Measurements from ENCODE around the gene CFDP1. TPM values are rescaled to one million over a fixed set of nuclear protein-coding genes. Genes with fewer than 3 reads are reported as not detected.

The CFDP1 gene
- total and polyA plus RNA-seq, 2 experiments from 2014 or later: 97.1 to 116 TPM

DNA sequence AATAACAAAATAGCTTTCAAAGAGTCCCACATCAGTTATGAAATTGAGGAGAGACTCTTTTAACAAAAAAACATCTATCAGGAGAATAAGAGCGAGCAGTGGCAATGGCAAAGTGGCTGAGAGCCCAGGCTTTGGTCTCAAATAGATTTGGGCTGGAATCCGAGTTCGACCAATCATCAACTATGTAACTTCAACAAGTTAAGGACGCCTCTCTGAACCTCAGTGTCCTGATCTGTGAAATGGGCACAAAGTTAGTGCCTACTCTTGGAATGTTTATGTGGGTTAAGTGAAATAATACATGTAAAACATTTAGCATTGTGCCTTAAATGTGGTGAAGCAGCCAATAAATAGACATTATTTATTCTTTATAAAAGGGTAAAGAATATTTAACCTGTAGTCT, 45.4 kb downstream of the CFDP1 start:
- no peaks in the 10 kb centered on the region for H3K9me3 ChIP-seq (ENCODE audit: low read depth)
- peaks cover 2% of the 10 kb centered on the region for H3K79me2 ChIP-seq
- no peak overlapping the region for H3K4me3 ChIP-seq
- H3K9me2 ChIP-seq (replicated peaks; ENCODE audit: insufficient read depth): no peaks in the 10 kb centered on the region
- peak overlapping the region; percentile 68 for H3K27ac ChIP-seq
- H3K4me1 ChIP-seq (ENCODE audit: insufficient read depth): peaks cover 17% of the 10 kb centered on the region
- 97% methylated on average over 4 of the region's 4 CpGs for WGBS (ENCODE audit: low lambda C conversion rate, missing lambda C conversion rate)
- H4K20me1 ChIP-seq (ENCODE audit: insufficient read depth, poor library complexity, severe bottlenecking): no peaks in the 10 kb centered on the region
- no peak overlapping the region for H3K4me2 ChIP-seq
- H3K36me3 ChIP-seq (replicated peaks; ENCODE audit: insufficient read depth, low read depth): no peaks in the 10 kb centered on the region
- no peak overlapping the region for H2AFZ ChIP-seq
- H3K27me3 ChIP-seq: no peaks in the 10 kb centered on the region
- DNase-seq (ENCODE audit: low spot score): no peak
- TF ChIP-seq EZH2phosphoT487 (IDR thresholded peaks at IDR 0.05; ENCODE audit: low read depth, severe bottlenecking, unreplicated experiment): no peak
- TF ChIP-seq EZH2 (IDR thresholded peaks at IDR 0.05; ENCODE audit: borderline replicate concordance): no peak
- TF ChIP-seq, protein P1, sequence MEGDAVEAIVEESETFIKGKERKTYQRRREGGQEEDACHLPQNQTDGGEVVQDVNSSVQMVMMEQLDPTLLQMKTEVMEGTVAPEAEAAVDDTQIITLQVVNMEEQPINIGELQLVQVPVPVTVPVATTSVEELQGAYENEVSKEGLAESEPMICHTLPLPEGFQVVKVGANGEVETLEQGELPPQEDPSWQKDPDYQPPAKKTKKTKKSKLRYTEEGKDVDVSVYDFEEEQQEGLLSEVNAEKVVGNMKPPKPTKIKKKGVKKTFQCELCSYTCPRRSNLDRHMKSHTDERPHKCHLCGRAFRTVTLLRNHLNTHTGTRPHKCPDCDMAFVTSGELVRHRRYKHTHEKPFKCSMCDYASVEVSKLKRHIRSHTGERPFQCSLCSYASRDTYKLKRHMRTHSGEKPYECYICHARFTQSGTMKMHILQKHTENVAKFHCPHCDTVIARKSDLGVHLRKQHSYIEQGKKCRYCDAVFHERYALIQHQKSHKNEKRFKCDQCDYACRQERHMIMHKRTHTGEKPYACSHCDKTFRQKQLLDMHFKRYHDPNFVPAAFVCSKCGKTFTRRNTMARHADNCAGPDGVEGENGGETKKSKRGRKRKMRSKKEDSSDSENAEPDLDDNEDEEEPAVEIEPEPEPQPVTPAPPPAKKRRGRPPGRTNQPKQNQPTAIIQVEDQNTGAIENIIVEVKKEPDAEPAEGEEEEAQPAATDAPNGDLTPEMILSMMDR (IDR thresholded peaks at IDR 0.05; ENCODE audit: poor library complexity): no peak

DNA sequence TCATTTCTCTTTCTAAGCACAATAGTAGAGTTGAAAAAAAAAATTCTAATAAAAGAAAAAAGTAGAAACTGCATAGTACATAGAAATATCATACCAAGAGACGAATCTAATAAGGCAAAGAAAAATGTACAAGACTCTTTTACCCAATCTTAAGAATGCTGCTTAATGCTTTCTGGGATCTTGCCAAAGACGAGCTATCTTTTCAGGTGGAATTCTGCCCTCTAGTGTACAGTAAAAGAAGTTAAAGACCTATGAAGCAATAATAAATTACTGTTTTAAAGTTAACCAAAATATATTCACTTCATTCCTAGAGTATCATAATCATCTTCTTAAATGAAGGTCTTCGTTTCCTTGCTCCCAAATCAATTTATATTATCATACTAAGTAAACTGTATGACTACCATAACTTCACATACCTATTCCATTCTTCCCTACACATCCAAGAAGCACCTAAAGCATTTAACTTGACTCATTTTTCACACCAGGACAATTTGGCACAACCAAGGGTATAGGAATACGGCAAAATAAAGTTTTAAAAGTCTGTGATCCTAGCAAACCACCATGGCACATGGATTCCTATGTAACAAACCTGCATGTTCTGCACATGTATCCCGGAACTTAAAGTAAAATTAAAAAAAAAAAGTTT, 47.7 kb downstream of the CFDP1 start:
- H3K4me1 ChIP-seq (ENCODE audit: insufficient read depth): peaks cover 17% of the 10 kb centered on the region
- H3K27me3 ChIP-seq: no peaks in the 10 kb centered on the region
- TF ChIP-seq EZH2phosphoT487 (IDR thresholded peaks at IDR 0.05; ENCODE audit: low read depth, severe bottlenecking, unreplicated experiment): no peak
- TF ChIP-seq EZH2 (IDR thresholded peaks at IDR 0.05; ENCODE audit: borderline replicate concordance): no peak
- TF ChIP-seq, protein P1 (IDR thresholded peaks at IDR 0.05; ENCODE audit: poor library complexity): peak; percentile 79
- DNase-seq (ENCODE audit: low spot score): peak; percentile 84
- no peak overlapping the region for H3K4me2 ChIP-seq
- no peak overlapping the region for H2AFZ ChIP-seq
- H3K36me3 ChIP-seq (replicated peaks; ENCODE audit: insufficient read depth, low read depth): no peaks in the 10 kb centered on the region
- H3K9me3 ChIP-seq (ENCODE audit: low read depth): no peaks in the 10 kb centered on the region
- no peaks in the 10 kb centered on the region for H3K9me2 ChIP-seq (replicated peaks; ENCODE audit: insufficient read depth)
- no peak overlapping the region for H3K27ac ChIP-seq
- peaks cover 2% of the 10 kb centered on the region for H3K79me2 ChIP-seq
- no peak overlapping the region for H3K4me3 ChIP-seq
- H4K20me1 ChIP-seq (ENCODE audit: insufficient read depth, poor library complexity, severe bottlenecking): no peaks in the 10 kb centered on the region
- 30% methylated on average over 5 of the region's 5 CpGs for WGBS (ENCODE audit: low lambda C conversion rate, missing lambda C conversion rate)

DNA sequence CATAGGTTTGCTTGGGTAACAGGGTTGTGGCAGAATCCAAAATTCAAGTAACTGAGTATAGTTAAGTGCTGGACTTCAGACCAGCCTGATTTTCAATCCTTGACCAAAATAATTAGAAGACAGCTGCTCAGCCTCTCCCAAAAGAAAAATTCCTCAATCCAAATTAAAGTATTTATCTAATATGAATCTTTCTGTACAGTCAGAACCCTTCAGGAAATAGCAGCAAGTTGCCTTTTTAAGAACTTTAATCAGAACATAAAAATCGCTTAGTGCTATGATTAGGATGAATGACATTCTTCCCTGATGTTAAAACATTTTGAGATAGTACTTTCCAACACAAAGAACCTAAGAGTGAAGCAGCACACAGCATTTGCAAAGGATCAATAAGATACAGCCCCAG, 50.2 kb downstream of the CFDP1 start:
- H3K36me3 ChIP-seq (replicated peaks; ENCODE audit: insufficient read depth, low read depth): no peaks in the 10 kb centered on the region
- H4K20me1 ChIP-seq (ENCODE audit: insufficient read depth, poor library complexity, severe bottlenecking): no peaks in the 10 kb centered on the region
- no peak overlapping the region for H3K4me3 ChIP-seq
- H3K27ac ChIP-seq: no peak overlapping the region
- TF ChIP-seq, protein P1 (IDR thresholded peaks at IDR 0.05; ENCODE audit: poor library complexity): no peak
- TF ChIP-seq EZH2phosphoT487 (IDR thresholded peaks at IDR 0.05; ENCODE audit: low read depth, severe bottlenecking, unreplicated experiment) (no peak), EZH2 (IDR thresholded peaks at IDR 0.05; ENCODE audit: borderline replicate concordance) (no peak)
- H3K79me2 ChIP-seq: peaks cover 5% of the 10 kb centered on the region
- H3K4me1 ChIP-seq (ENCODE audit: insufficient read depth): no peaks in the 10 kb centered on the region
- no peak overlapping the region for H2AFZ ChIP-seq
- no peak overlapping the region for H3K4me2 ChIP-seq
- no peaks in the 10 kb centered on the region for H3K9me2 ChIP-seq (replicated peaks; ENCODE audit: insufficient read depth)
- DNase-seq (ENCODE audit: low spot score): no peak
- WGBS (ENCODE audit: low lambda C conversion rate, missing lambda C conversion rate): 88% methylated on average over 1 of the region's 1 CpG
- H3K9me3 ChIP-seq (ENCODE audit: low read depth): no peaks in the 10 kb centered on the region
- H3K27me3 ChIP-seq: no peaks in the 10 kb centered on the region

Data from hepatocyte (in vitro differentiated cells).